AG04449 (cell line): Measurements from ENCODE around the gene AOPEP.

Experiments
- CTCF ChIA-PET: fragments of 350-600 bp; formaldehyde crosslinking; extraction: SDS; loops from one replicate; lab custom pipeline; 2021; ENCODE audit warnings: antibody characterized with exemption; lab: Yijun Ruan, JAX
- POLR2A ChIA-PET: fragments of 400-600, 350-600 bp; formaldehyde crosslinking; extraction: SDS; loops from one replicate; lab custom pipeline; 2020; ENCODE audit warnings: antibody characterized with exemption, inconsistent platforms; lab: Yijun Ruan, JAX
- DNase-seq: peaks from one replicate; pipeline ENCODE4 v3.0.0-alpha.2; 2010; ENCODE audit warnings: low read depth, low spot score
- H3K4me3 ChIP-seq: 2 replicates; pipeline ENCODE4 v1.5.1; 2011; ENCODE audit warnings: low read depth, mild to moderate bottlenecking, control low read depth, low read length
- CTCF ChIP-seq: IDR thresholded peaks from one replicate; pipeline ENCODE4 v1.5.1; 2011; ENCODE audit warnings: mild to moderate bottlenecking, moderate library complexity, low read length, control low read depth, inconsistent platforms; ENCODE audit not compliant: insufficient read depth; ENCODE audit errors: missing control alignments

AOPEP gene

GRCh38 chr9:94896512-94896911 is 170.0 kb downstream of the AOPEP start:
- H3K4me3 ChIP-seq = no peak overlapping the region
- POLR2A ChIA-PET = no interaction called here
- no peak for TF ChIP-seq CTCF
- CTCF ChIA-PET = no interaction called here
- DNase-seq = no peak

GRCh38 chr9:94899464-94900221 is 173.1 kb downstream of the AOPEP start:
- TF ChIP-seq CTCF = no peak
- ChIA-PET POLR2A (interaction anchor here (0.6 kb wide), 2 partner anchors 18 to 96 kb away, joined by 3 to 4 read pairs; no protein-coding TSS in a partner anchor), CTCF (interaction anchor here (0.6 to 2.2 kb wide), 5 partner anchors 13 to 218 kb away, joined by 3 to 9 read pairs (median 4); no protein-coding TSS in a partner anchor)
- no peak overlapping the region for H3K4me3 ChIP-seq
- no peak for DNase-seq

GRCh38 chr9:94900222-94901018 is 173.9 kb downstream of the AOPEP start:
- ChIA-PET POLR2A (interaction anchor here (0.5 to 1.8 kb wide), 5 partner anchors 14 to 1613 kb away, joined by 3 to 4 read pairs (median 3); no protein-coding TSS in a partner anchor), CTCF (interaction anchor here (1.6 to 1.9 kb wide), 3 partner anchors 18 to 118 kb away, joined by 4 read pairs; no protein-coding TSS in a partner anchor)
- TF ChIP-seq CTCF = no peak
- H3K4me3 ChIP-seq = no peak overlapping the region; the same call in 1 of the 2 replicates
- peak; percentile 95 for DNase-seq

GRCh38 chr9:94901019-94901363 is 174.5 kb downstream of the AOPEP start:
- DNase-seq = no peak
- ChIA-PET POLR2A (interaction anchor here (0.5 to 1.8 kb wide), 5 partner anchors 13 to 1612 kb away, joined by 3 to 4 read pairs (median 3); no protein-coding TSS in a partner anchor), CTCF (interaction anchor here (1.6 to 3.6 kb wide), 3 partner anchors 117 to 220 kb away, joined by 4 to 10 read pairs (median 4); no protein-coding TSS in a partner anchor)

GRCh38 chr9:94903961-94904421 is 177.5 kb downstream of the AOPEP start:
- H3K4me3 ChIP-seq = no peak overlapping the region
- POLR2A ChIA-PET = interaction anchor here (0.6 to 1.5 kb wide), 8 partner anchors 9 to 188 kb away, joined by 3 to 18 read pairs (median 4); no protein-coding TSS in a partner anchor
- CTCF ChIA-PET = interaction anchor here (0.8 to 3.6 kb wide), 4 partner anchors 10 to 228 kb away, joined by 3 to 10 read pairs (median 4); no protein-coding TSS in a partner anchor
- TF ChIP-seq CTCF = no peak
- DNase-seq = peak; percentile 78

More at GRCh38 chr9:94901019-94901363, 174.5 kb downstream of the AOPEP start:
- no peak overlapping the region for H3K4me3 ChIP-seq
- TF ChIP-seq CTCF = no peak
